Rectal smooth muscle tissue (tissue), 1 donor: Measurements from ENCODE around the gene TXNDC2.

Source experiments
- H3K27ac ChIP-seq: one replicate; pipeline ENCODE4 v1.7.0; 2013; ENCODE audit warnings: low read depth, low read length, inconsistent platforms
- H3K27me3 ChIP-seq: one replicate; pipeline ENCODE4 v1.7.0; 2013; ENCODE audit warnings: low read length; ENCODE audit not compliant: control insufficient read depth, insufficient read depth
- H3K36me3 ChIP-seq: one replicate; pipeline ENCODE4 v1.7.0; 2013; ENCODE audit warnings: low read length; ENCODE audit not compliant: control insufficient read depth, insufficient read depth
- H3K4me1 ChIP-seq: one replicate; pipeline ENCODE4 v1.7.0; 2013; ENCODE audit warnings: low read length; ENCODE audit not compliant: control insufficient read depth, insufficient read depth
- H3K4me3 ChIP-seq: one replicate; pipeline ENCODE4 v1.7.0; 2013; ENCODE audit warnings: low read length
- H3K9ac ChIP-seq: one replicate; pipeline ENCODE4 v1.7.0; 2013; ENCODE audit warnings: low read length

TXNDC2 gene

GRCh38 chr18:9863282-9863681, 22.5 kb upstream of the TXNDC2 start:
- Histone ChIP-seq H3K9ac (no peak overlapping the region), H3K36me3 (no peaks in the 10 kb centered on the region), H3K4me3 (no peak overlapping the region), H3K4me1 (no peaks in the 10 kb centered on the region), H3K27ac (no peak overlapping the region), H3K27me3 (no peaks in the 10 kb centered on the region)

GRCh38 chr18:9865764-9866490, 19.8 kb upstream of the TXNDC2 start:
- Histone ChIP-seq H3K9ac (no peak overlapping the region), H3K4me1 (no peaks in the 10 kb centered on the region), H3K36me3 (no peaks in the 10 kb centered on the region), H3K4me3 (no peak overlapping the region), H3K27me3 (no peaks in the 10 kb centered on the region), H3K27ac (no peak overlapping the region)

GRCh38 chr18:9866627-9867026, 19.1 kb upstream of the TXNDC2 start:
- no peaks in the 10 kb centered on the region for H3K36me3 ChIP-seq
- H3K27me3 ChIP-seq: no peaks in the 10 kb centered on the region
- H3K9ac ChIP-seq: no peak overlapping the region
- no peak overlapping the region for H3K4me3 ChIP-seq
- no peak overlapping the region for H3K27ac ChIP-seq
- H3K4me1 ChIP-seq: no peaks in the 10 kb centered on the region

GRCh38 chr18:9867071-9867594, 18.6 kb upstream of the TXNDC2 start:
- Histone ChIP-seq H3K4me3 (no peak overlapping the region), H3K9ac (no peak overlapping the region), H3K36me3 (no peaks in the 10 kb centered on the region), H3K27ac (no peak overlapping the region), H3K4me1 (no peaks in the 10 kb centered on the region), H3K27me3 (no peaks in the 10 kb centered on the region)

GRCh38 chr18:9868857-9869714, 16.7 kb upstream of the TXNDC2 start:
- Histone ChIP-seq H3K27ac (no peak overlapping the region), H3K27me3 (no peaks in the 10 kb centered on the region), H3K36me3 (no peaks in the 10 kb centered on the region), H3K9ac (no peak overlapping the region), H3K4me3 (no peak overlapping the region), H3K4me1 (no peaks in the 10 kb centered on the region)

- Histone ChIP-seq H3K9ac (no peak overlapping the region), H3K36me3 (no peaks in the 10 kb centered on the region), H3K27me3 (no peaks in the 10 kb centered on the region), H3K27ac (no peak overlapping the region), H3K4me3 (no peak overlapping the region), H3K4me1 (no peaks in the 10 kb centered on the region)
These were observed 15.9 kb upstream of the TXNDC2 start for GRCh38 chr18:9869715-9870430.

GRCh38 chr18:9870431-9871008, 15.3 kb upstream of the TXNDC2 start:
- Histone ChIP-seq H3K36me3 (no peaks in the 10 kb centered on the region), H3K27ac (no peak overlapping the region), H3K27me3 (no peaks in the 10 kb centered on the region), H3K4me1 (no peaks in the 10 kb centered on the region), H3K4me3 (no peak overlapping the region), H3K9ac (no peak overlapping the region)

- Histone ChIP-seq H3K36me3 (no peaks in the 10 kb centered on the region), H3K27me3 (no peaks in the 10 kb centered on the region), H3K4me3 (no peak overlapping the region), H3K27ac (no peak overlapping the region), H3K9ac (no peak overlapping the region), H3K4me1 (no peaks in the 10 kb centered on the region)
These were observed 14.5 kb upstream of the TXNDC2 start for GRCh38 chr18:9871244-9871746.

GRCh38 chr18:9872823-9873222, 12.9 kb upstream of the TXNDC2 start:
- Histone ChIP-seq H3K36me3 (no peaks in the 10 kb centered on the region), H3K27me3 (no peaks in the 10 kb centered on the region), H3K4me3 (no peak overlapping the region), H3K27ac (no peak overlapping the region), H3K9ac (no peak overlapping the region), H3K4me1 (no peaks in the 10 kb centered on the region)

GRCh38 chr18:9874728-9875127, 11.0 kb upstream of the TXNDC2 start:
- Histone ChIP-seq H3K27ac (no peak overlapping the region), H3K36me3 (no peaks in the 10 kb centered on the region), H3K27me3 (no peaks in the 10 kb centered on the region), H3K4me1 (no peaks in the 10 kb centered on the region), H3K9ac (no peak overlapping the region), H3K4me3 (no peak overlapping the region)

GRCh38 chr18:9876212-9876866, 9.4 kb upstream of the TXNDC2 start:
- no peak overlapping the region for H3K27ac ChIP-seq
- no peaks in the 10 kb centered on the region for H3K36me3 ChIP-seq
- H3K27me3 ChIP-seq: no peaks in the 10 kb centered on the region
- H3K9ac ChIP-seq: no peak overlapping the region
- no peaks in the 10 kb centered on the region for H3K4me1 ChIP-seq
- H3K4me3 ChIP-seq: no peak overlapping the region
